SK-N-DZ (cell line): ENCODE measurements around the gene CPSF3. TPM values are rescaled to one million over a fixed set of nuclear protein-coding genes. Genes with fewer than 3 reads are reported as not detected.

Experiments used
- DNase-seq: peaks from one replicate; pipeline ENCODE4 v3.0.0-alpha.2; 2015; ENCODE audit warnings: low spot score
- polyA plus RNA-seq, 2 experiments: library from polyadenylated mRNA; depleted of rRNA; stranded (reverse); fragments of >200 nt; gene quantifications; 2 replicates each; pipeline ENCODE4 v1.2.3, GENCODE V29; 2014

Gene CPSF3
- polyA plus RNA-seq (2014; cell fraction: cytosol; rRNA removed): 110 and 121 TPM in 2 replicates
- polyA plus RNA-seq (2014; cell fraction: nucleus; rRNA removed): 65.0 and 75.3 TPM in 2 replicates

DNA sequence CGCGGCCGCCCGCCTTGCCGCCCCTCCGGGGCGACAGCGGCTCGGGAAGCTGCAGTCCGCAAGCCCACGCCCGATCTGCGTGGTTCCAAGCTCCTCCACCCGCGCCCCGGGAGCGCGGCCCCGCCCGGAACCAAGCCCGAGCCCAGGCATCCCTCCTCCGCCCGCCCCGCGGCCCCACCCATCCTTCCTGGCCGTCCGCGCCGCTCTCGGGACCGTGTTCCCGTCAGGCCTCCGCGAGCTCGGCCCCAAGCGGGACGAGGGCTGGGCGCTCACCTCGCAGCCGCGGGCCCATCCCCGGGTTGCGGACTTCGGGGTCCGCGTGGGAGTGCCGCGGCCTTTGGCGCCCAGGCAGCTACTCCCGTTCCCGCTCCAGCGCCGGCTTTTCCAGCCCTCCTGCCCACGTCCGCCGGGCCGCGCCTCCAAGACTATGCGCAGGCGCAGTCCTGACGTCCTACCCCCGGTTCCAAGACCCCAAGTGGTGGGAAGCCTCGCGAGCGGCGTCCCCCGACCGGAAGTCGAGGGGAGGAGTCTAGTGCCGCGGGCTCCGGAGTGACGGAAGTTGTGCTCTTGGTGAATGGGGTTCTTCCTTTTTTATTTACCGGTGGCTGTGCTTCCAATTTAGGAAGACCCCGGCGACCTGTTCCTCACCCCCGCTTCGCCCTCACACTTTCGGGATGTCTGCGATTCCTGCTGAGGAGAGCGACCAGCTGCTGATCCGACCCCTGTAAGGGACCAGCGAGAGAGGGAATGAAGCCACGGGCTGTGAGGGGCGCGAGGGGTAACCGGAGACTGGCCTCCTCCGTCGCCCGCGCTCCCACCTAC is at the start of gene CPSF3, which contains the start of gene ITGB1BP1:
CPSF3 (plus strand) TSS at position 555 of the 822 bp plus-strand sequence; CDS start at position 675, 120 bp downstream.
ITGB1BP1 (minus strand) TSS at position 429 of the 822 bp plus-strand sequence. CDS start 4,831 bp downstream, outside the sequence.
- peak; percentile 98 for DNase-seq

DNA sequence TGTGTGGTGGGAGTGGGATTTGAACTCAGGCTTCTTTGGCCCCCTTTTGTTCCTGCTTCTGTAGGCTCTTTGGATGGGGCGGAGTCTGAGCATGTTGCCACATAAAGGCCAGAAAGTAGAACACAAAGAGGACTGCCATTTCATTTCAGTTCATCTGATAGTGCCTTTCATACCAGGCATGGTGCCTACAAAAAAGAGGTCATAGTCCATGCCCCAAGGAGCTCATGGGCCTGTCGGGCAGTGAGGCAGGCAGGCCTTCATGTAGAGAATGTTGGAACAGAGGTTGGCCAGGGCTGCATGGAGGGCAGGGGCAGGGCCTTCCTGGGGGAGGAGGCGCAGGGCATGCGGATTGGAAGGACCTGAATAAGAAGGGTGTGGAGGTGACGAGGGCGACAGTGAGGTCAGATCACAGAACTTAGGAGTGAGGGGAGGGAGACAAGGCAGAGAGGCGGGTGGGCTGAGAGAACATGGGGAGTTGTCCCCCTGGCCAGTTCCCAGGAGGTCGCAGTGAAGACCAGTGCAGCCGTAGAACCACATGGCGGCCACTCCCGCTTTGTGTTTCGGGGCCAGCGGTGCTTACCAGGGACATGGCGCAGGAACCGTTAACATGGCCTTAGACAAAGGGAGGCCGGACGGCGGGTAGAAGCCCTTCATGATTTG is 49.3 kb upstream of the CPSF3 start:
- no peak for DNase-seq

DNA sequence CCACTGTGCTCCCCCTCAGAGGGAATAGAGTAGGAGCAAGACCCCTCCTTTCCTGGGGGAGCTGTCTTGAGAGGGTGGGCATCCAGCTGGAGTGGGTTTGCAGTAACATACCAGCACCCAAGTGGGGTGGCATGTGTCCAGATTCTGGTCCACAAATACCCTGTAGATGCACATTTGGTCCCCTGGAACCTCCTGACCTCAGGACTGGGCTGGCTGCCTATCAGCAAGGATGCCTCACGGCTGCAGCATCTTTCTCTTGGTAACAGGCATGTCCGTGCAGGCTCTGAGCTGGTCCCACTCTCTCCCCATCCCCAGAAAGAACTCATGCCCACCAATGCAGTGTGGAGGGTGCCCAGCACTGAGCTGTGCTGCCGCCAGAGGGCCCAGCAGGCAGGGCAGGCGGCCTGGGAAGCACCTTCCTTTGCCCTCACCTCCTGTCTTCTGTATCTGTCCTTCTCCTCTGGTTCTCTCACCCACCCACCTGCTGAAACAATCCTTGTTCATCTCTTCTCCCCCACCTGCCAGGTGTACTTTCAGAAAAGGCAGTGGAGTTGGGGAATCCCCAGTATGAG is 47.5 kb upstream of the CPSF3 start:
- no peak for DNase-seq

DNA sequence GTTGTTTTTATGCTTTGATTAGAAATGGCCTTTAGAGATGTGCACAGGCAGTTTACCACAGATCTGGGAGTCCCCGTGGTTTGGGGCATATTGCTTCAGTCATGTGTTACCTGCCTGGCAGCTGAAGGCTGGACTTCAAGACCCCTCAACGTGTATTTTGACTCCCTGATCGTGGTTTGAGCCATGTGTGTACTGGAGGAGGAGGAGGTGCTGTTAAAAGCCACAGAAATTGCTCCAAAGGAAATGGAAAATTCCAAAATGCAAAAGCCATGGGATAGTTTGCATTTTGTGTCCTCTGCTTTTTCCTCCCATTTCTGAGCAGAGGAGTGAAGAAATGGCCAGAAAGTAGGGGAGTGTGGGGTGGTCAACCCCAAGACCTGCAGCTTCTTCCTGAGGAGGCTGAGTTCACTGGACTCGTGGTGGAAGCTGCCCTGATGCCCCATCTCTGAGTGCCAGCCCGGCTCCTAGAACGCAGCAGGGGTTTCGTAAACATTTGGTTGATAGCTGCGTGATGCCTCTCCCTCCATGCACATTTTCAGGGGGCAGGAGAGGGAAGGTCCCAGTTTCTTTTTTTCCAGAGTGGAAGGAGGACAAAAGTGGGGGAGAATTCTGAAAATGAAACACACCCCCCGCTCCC is 45.9 kb upstream of the CPSF3 start:
- no peak for DNase-seq

DNA sequence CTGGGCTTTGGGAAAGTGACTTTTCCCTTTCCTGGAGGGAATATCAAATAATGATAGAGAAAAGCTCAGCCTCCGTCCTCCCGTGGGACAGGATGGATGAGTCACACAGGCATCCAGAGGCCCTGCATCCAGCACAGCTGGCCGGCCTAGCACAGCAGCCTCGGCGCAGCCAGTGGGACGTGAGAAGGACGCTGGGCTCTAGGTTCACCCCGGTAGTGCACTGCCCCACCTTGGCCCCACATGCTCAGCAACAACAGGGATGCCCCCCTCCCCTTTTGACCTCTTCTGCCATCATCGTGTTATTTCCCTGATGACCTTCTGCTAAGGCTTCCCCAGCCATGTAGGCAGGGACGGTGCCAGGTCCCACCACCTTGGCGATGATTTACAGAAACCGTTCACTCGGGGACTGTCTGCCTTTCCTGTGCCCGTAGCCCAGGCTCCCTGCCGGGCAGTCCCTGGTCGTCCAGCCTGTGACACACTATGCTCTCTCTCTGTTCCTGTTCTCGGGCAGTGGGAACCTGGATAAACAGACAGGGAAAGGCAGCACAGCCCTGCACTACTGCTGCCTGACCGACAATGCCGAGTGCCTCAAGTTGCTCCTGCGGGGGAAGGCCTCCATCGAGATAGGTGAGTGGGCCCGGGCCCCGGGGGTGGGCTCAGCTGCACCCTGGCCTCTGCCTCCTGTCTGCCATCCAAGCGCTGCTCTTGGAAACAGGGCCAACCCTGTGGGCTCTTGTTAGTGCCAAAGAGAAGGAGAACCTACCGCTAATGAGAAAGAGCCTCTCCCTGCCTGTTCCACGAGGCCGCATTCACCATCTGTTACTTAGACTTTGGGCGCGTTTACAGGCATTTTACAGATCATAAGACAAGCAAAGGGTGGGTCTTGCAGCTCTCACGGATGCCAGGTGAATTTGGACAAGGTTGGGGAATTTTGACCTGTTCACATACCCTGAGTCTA is 44.7 kb upstream of the CPSF3 start:
- no peak for DNase-seq

DNA sequence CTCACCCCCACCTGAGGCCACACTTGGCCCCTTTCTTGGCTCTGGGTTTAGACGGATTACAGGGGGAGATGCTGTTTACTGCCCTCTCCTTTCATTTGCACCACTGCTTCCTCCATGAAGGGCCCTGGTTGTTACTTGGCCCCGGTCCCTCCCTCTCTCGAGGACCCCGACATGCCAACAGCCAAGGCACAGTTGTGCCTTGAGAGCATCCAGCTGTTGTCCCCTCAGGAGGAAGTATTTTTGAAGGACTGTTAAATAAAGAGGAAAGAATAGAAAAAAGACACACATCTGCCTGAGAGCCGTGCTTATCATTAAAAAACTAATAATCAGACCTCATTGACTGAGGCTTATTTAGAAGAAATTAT is 44.1 kb upstream of the CPSF3 start:
- no peak for DNase-seq

DNA sequence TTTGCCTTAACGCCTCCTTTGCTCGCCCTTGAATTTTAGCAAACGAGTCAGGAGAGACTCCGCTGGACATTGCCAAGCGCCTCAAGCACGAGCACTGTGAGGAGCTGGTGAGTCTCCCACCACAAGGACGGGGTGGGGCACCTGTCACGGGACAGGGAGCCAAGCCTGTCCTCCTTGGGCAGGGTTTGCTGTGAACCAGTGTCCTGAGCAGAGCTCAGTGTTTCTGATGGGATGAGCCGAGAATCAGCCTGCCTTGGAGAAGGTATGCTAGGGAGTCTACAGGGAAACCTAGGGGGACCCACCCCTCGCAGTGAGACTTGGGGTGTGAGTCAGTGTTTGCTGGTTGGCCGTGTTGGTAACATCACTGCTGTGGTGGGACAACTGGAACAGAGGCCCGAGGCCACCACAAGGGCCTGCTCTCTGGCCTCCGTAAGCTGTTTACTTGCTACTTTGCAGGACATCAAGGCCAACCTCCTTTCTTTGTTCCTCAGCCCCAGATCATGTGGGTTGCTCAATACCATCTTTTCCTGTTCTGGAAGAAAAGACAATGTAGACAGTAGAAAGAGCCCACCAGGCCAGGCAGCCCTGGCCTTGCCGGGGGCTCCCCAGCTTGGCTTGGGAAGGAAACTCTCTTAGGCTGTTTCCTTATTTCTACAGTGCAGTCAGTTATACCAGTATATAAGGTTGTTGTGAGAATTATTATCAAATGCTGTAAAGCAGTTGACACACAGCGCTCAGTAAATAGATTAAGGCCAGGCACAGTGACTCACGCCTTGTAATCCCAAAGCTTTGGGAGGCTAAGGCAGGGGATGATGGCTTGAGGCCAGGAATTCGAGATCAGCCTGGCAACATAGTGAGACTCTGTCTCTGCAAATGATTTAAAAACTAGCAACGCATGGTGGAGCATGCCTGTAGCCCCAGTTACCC is 42.5 kb upstream of the CPSF3 start:
- DNase-seq: no peak

DNA sequence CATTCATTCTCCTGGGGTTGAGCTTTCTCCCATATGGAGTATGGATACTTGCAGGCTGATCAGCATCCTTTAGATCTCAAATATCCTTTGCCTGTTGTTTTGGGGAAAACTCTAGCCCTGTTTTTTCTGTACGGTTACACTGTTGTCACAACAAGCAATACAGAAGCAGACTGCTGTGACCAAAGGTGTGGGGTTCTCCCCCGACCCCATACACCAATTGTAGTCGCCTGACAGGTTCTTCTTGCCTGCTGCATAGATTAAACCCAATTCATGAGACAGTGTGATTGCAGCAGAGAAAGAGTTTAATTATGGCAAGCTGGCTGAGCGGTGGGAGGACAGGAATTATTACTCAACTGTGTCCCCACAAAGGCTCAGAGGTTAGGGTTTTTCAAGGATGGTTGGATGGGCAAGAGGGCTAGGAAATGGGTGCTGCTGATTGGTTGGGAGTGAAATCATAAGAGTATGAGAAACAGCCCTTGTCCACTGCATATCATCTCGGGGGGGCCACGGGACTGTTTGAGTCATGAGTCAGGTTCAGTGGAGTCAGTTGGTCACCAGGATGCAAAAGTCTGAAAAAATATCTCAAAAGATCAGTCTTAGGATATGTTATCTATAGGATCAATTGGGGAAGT is 40.7 kb upstream of the CPSF3 start:
- DNase-seq: no peak

DNA sequence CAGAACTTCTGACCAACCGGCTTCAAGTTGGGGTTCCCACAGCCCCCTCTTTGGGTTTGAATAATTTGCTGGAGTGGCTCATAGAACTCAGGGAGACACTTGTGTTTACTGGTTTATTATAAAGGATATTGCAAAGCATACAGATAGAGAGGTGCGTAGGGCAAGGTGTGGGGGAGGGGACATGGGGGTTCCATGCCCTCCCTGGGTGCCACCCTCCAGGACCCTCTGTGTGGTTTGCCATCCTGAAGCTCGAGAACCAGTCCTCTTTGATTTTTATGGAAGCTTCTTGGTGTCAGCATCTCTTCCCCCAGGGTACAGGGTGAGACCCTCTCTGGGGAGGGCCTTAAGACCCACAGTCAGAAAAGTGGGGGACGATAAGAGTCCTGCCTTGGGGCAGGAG is 38.9 kb upstream of the CPSF3 start:
- DNase-seq: no peak

DNA sequence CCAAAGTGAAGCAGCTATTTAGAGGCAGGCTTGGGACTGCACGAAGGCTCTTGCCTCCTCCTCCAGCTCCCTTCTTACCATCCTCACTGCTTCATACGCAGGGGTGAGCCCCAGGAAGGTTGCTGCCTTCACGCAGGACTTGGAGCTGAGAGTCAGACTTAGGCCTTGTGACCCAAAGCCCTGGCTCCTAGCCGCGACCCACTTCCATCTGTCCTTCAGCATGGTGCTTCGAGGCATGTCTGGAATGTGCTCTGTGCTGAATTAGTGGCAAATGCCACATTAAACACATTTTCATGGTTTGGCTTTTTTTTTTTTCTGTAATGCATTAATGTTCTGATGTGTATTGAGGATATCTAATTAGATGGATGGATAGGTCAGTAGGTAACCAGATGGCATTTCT is 37.6 kb upstream of the CPSF3 start:
- no peak for DNase-seq

DNA sequence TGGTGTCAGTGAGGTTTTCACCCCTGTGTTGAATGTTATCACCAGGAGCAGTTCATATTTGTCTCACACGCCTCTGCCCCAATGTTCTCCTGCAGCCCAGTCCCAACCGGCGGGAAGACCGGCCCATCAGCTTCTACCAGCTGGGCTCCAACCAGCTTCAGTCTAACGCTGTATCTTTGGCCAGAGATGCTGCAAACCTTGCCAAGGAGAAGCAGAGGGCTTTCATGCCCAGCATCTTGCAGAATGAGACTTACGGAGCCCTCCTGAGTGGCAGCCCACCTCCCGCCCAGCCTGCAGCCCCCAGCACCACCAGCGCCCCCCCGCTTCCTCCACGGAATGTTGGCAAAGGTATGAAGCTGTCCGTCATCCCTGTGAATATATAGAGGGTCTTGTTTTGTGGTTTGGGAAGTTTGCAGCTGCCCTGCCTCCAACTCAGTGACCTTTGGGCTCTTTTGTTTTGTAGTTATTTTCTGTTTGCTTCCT is 35.2 kb upstream of the CPSF3 start:
- DNase-seq: no peak

DNA sequence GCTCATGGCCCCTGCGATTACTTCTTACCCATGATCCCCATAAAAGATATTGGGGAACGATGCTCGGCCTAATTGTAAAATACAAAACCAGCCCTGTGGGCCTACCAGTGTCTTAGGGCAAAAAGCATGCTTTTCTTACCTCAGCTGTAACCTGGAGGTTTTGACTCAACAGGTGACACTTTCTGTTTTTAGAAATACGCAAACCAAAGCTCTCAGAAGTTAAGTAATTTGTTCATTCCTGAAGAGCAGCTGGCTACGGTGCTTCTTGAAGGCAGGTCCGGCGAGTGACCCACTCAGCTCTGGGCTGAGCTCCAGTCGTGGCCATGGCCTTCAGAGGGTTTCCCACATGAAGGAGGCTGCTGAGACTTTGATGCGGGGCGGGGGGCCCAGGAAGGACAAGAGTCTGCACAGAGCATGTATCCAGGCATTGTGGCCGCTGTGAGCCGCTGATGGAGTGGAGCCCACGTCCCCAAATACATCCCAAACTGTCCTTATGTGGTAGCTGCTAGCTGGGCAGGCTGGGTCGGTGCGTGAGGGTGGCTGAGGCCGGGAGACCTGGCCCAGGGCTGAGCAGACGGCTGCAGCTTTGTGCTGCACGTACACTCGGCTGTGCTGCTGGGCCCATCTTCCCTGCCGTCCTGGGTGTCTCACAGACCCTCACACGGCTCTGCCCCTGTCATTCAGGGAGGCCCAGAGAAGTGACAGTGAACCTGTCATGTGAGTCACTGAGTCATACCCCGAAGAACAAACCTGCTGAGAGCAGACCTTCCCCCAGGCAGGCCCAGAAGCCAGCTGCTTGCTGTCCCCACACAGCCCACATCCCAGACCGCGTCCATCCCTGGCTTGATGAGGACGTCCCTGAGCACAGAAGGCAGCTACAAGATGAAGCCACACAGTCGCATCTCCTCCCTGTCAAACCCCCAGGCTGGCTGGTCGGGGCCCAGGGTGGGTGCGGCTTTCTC is 34.2 kb upstream of the CPSF3 start:
- no peak for DNase-seq

DNA sequence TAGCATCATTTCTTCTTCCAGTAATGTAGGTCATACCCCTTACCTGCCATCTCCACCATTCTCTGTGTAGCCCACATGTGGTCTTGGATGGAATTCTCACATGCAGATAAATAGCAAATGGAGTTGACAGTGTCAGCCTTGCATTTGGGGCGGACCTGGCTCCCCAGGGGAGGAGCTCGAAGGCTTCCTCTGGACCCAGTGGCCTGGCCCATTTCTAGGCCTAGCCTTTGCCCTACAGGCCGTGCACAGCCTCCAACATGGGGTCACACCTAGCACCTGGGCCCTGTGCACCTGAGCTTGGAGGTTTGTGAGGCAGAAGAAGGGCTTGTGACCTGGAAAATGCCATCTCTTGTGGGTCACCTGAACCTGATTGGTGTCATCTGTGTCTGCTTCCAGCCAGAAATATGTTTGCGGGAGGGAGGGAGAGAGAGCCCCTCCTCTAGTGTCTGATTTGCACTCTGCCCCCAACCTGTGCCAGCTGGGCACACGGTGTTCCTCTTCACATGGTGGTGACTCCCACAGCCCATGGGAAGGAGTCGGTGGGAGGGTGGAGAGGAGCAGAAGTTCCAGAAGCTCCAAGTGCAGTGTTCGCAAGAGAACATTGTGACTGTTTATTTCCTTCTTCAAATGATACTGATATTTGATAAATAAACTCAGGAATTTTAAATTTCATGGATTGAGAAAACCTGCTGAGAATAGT is 33.2 kb upstream of the CPSF3 start:
- DNase-seq: no peak

DNA sequence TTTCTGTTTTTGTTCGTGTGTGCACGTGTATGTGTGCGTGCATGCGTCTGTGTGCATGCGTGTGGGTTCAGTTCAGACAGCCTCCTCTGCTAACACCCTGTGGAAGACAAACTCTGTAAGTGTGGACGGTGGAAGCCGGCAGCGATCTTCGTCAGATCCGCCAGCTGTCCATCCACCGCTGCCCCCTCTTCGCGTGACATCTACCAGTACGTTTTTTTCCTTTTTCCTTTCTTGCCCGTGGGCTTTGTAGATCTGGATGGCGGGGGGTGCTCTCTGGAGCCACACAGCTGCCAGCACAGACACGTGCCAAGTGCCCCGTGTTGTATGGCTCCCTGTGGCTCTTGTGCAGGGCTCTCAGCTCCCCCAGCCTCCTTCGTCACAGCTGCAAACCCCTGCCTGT is 32.5 kb upstream of the CPSF3 start:
- no peak for DNase-seq

DNA sequence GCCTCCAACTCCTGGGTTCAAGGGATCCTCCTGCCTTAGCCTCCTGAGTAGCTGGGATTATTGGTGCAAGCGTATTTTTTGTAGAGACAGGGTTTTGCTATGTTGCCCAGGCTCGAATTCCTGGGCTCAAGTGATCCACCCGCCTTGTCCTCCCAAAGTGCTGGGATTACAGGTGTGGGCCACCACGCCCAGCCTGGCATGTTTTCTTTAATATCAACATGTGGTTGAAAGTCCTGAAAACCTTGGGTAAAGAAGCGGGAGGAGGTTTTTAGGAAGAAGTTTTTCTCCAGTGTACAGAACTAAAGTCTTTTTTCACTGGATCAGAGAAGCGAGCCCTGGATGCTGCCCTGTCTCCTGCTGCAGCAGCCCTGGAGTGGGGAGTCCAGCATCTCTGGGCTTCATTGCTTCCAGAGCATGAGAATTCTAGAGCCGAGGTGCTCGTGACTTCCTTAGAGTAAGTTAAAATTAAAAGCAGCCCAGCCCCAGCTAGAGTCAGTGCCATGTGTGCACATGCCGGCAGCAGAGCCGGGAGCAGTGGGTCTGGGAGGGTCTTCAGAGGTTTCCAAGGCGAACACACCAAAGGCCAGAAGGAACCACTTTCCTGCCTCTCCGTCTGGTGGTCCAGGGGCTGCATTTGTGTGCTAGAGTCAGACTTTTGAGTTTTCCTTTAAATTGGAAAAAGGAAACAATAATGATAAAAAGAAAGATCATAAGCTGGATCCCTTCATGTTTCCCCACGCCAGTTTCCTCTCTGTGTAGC is 31.3 kb upstream of the CPSF3 start:
- DNase-seq: no peak
